Caco-2 (cell line): ENCODE data around the gene HOXA6. TPM values are rescaled to one million over a fixed set of nuclear protein-coding genes. Genes with fewer than 3 reads are reported as not detected.

ENCODE experiments used
- BruUV-seq: library from RNA; stranded (reverse); fragments of 400-500 nt; replicated peaks from 2 replicates; lab custom pipeline; 2021; lab: Mats Ljungman, UMichigan
- CTCF ChIA-PET: fragments of 300-600 bp; sonication (Branson Sonifier 250); formaldehyde crosslinking; loops from one replicate; lab custom pipeline; 2022; ENCODE audit warnings: antibody characterized with exemption; lab: Charles Lee
- POLR2A ChIA-PET: fragments of 300-600 bp; sonication (Branson Sonifier 250); formaldehyde crosslinking; loops from one replicate; lab custom pipeline; 2022; ENCODE audit warnings: antibody characterized with exemption; lab: Charles Lee
- DNase-seq, 2 experiments: peaks; one replicate each; pipeline versions ENCODE4 v3.0.0 to v3.0.0-alpha.2; 2020 to 2022
- H3K27me3 ChIP-seq: replicated peaks from 2 replicates; pipeline ENCODE4 v1.6.0; 2011; ENCODE audit warnings: low read length; ENCODE audit not compliant: control insufficient read depth, insufficient read depth
- H3K36me3 ChIP-seq: 2 replicates; pipeline ENCODE4 v1.5.1; 2011; ENCODE audit warnings: low read length; ENCODE audit not compliant: control insufficient read depth, insufficient read depth
- H3K4me1 ChIP-seq: fragments of 250-450 bp; sonication (Bioruptor Pico); 2 replicates; pipeline ENCODE4 v1.5.1; 2020; ENCODE audit warnings: mild to moderate bottlenecking
- H3K4me3 ChIP-seq: 2 replicates; pipeline ENCODE4 v1.5.1; 2011; ENCODE audit warnings: low read depth, mild to moderate bottlenecking, control low read depth, low read length
- H3K9me3 ChIP-seq: fragments of 250-450 bp; sonication (Bioruptor Pico); 2 replicates; pipeline ENCODE4 v1.5.1; 2020; ENCODE audit warnings: mild to moderate bottlenecking, moderate library complexity
- H3K27ac Mint-ChIP-seq: one replicate; pipeline ENCODE4 v1.8.0; 2022; ENCODE audit warnings: mixed read lengths; ENCODE audit not compliant: unreplicated experiment
- H3K27me3 Mint-ChIP-seq: one replicate; pipeline ENCODE4 v1.8.0; 2022; ENCODE audit warnings: mixed read lengths; ENCODE audit not compliant: insufficient read depth, unreplicated experiment
- H3K36me3 Mint-ChIP-seq: one replicate; pipeline ENCODE4 v1.8.0; 2022; ENCODE audit warnings: mild to moderate bottlenecking, mixed read lengths; ENCODE audit not compliant: insufficient read depth, unreplicated experiment
- H3K4me1 Mint-ChIP-seq: one replicate; pipeline ENCODE4 v1.8.0; 2022; ENCODE audit warnings: low read depth, mixed read lengths; ENCODE audit not compliant: unreplicated experiment
- H3K4me3 Mint-ChIP-seq: one replicate; pipeline ENCODE4 v1.8.0; 2022; ENCODE audit warnings: mild to moderate bottlenecking, moderate library complexity, mixed read lengths; ENCODE audit not compliant: unreplicated experiment
- H3K9me3 Mint-ChIP-seq: one replicate; pipeline ENCODE4 v1.8.0; 2022; ENCODE audit warnings: mixed read lengths; ENCODE audit not compliant: unreplicated experiment
- intact Hi-C: fragments of 100-400 bp; cut with micrococcal nuclease; formaldehyde crosslinking; loops from one replicate; pipeline ENCODE4 v1.10.0; 2022; ENCODE audit not compliant: unreplicated experiment
- total RNA-seq: library from RNA; stranded (reverse); gene quantifications from 2 replicates; pipeline ENCODE4 v1.2.3, GENCODE V29; 2022
- TF ChIP-seq, protein P1 (sequence below), 2 experiments: fragments of 200-600 bp in 1 of 2; IDR thresholded peaks; 1 replicate in 1 of 2; 2 replicates in 1 of 2; pipeline versions ENCODE4 v1.5.1 to v1.8.0; 2011 to 2022; ENCODE audit warnings: antibody characterized with exemption in 1 of 2, control low read depth in 1 of 2, inconsistent platforms in 1 of 2, low read depth in 1 of 2, low read length in 1 of 2, mild to moderate bottlenecking in 1 of 2, moderate library complexity in 1 of 2; ENCODE audit not compliant: insufficient read depth in 1 of 2, severe bottlenecking in 1 of 2, unreplicated experiment in 1 of 2

HOXA6 gene
- total RNA-seq, 1 experiment from 2014 or later, result 5.6 TPM

DNA sequence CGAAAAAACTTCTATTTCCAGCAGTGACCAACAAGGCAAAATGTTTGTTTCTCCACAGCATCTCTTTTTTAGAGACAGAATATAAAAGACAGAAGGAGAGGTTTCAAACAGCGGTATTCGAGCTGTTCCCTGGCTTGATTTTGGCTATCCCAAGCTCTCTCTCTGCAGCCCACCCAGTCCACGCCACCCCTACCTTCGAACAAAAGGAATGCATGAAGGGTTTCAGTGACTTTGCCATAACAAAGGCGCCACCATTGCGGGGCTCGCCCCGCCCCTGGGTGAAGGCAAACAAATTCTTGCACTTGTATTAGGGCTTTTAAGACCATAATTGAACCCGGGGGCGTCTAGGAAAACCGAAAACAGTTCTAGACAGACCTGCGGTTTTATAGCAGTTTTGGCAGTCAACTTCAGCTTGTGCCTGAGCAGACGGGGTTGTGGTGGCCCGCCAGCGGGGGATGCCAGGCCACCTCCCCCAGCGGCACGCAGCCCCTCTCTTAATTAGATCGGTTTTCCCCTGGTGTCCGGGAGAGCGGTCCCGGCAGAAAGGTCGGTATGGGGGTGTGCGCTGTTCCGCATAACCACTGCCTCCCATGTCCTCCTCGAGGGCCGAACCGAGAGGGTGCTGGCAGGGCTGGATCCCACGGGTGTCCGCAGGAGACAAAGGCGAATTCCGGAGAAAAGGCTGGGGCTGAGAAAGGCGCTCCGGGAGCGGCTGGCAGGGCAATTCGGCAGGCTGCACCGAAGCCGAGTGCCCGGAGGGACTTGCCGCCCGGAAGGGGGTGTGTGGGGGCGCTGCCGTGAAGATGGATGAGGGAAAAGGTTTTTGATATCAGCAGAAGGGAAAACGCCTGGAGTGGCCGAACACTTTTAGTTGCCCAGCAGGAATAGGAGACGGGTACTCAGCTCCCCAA is 40.2 kb upstream of the HOXA6 start:
- ChIA-PET CTCF (interaction anchor here (1.9 kb wide), 1 partner anchor 8 kb away, joined by 6 read pairs; no protein-coding TSS in a partner anchor), POLR2A (no interaction called here)
- no peak for DNase-seq
- Histone ChIP-seq H3K4me3 (no peak overlapping the region), H3K27me3 (peaks cover 5% of the 10 kb centered on the region), H3K9me3 (no peaks in the 10 kb centered on the region), H3K4me1 (peaks cover 14% of the 10 kb centered on the region), H3K36me3 (no peaks in the 10 kb centered on the region)
- peaks cover 7% of the 10 kb centered on the region for H3K4me1 Mint-ChIP-seq
- BruUV-seq, result no TSS peak
- H3K27ac Mint-ChIP-seq, result no peak overlapping the region
- no peak overlapping the region for H3K4me3 Mint-ChIP-seq
- no peaks in the 10 kb centered on the region for H3K9me3 Mint-ChIP-seq
- intact Hi-C loops, result no loop called here
- TF ChIP-seq, protein P1, sequence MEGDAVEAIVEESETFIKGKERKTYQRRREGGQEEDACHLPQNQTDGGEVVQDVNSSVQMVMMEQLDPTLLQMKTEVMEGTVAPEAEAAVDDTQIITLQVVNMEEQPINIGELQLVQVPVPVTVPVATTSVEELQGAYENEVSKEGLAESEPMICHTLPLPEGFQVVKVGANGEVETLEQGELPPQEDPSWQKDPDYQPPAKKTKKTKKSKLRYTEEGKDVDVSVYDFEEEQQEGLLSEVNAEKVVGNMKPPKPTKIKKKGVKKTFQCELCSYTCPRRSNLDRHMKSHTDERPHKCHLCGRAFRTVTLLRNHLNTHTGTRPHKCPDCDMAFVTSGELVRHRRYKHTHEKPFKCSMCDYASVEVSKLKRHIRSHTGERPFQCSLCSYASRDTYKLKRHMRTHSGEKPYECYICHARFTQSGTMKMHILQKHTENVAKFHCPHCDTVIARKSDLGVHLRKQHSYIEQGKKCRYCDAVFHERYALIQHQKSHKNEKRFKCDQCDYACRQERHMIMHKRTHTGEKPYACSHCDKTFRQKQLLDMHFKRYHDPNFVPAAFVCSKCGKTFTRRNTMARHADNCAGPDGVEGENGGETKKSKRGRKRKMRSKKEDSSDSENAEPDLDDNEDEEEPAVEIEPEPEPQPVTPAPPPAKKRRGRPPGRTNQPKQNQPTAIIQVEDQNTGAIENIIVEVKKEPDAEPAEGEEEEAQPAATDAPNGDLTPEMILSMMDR (IDR thresholded peaks at IDR 0.05; ENCODE audit: insufficient read depth in 1 of 2, low read depth in 1 of 2, low read length in 1 of 2, severe bottlenecking in 1 of 2, unreplicated experiment in 1 of 2), result no peak
- peaks cover 6% of the 10 kb centered on the region for H3K36me3 Mint-ChIP-seq
- H3K27me3 Mint-ChIP-seq, result peaks cover 8% of the 10 kb centered on the region

DNA sequence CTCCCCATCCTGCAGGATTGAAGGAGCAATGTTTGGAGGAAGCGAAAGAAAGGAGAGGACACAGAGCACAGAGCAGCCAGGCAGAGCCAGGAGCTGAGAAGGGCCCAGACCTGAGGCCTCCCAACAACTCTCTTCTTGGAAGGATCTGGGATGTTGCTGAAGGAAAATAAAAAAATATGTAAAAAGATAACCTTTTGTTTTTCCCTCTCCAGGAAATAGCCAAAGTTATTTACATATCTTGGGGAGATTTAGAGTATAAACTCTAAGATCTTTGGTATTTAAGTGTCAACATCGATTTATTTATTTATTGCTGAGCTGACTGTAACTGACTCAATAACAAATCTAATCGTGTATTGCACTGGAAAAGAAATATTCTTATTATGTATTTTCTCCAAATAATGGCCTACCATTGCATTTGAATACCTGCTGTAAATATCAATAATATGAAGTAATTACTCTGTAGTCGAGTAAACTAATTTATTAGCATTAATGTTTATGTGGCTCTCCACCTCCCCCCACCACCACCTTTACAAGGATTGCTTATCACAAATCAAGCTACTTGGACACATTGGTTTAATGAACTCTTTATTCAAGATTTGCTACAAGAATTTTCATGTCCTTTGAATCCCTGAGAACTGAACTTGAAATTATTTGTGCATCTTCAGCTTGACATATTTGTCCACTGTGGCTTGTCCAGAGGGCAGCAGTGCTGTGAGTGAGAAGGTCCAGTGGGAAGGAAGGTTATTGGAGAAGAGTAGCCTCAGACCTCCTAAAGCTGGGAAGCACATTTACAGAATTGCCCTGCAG is 39.3 kb upstream of the HOXA6 start:
- TF ChIP-seq, protein P1 (IDR thresholded peaks at IDR 0.05; ENCODE audit: insufficient read depth in 1 of 2, low read depth in 1 of 2, low read length in 1 of 2, severe bottlenecking in 1 of 2, unreplicated experiment in 1 of 2), result no peak
- H3K27me3 Mint-ChIP-seq, result peaks cover 8% of the 10 kb centered on the region
- no TSS peak for BruUV-seq
- H3K4me1 Mint-ChIP-seq, result peaks cover 7% of the 10 kb centered on the region
- no peak for DNase-seq
- Histone ChIP-seq H3K27me3 (peaks cover 5% of the 10 kb centered on the region), H3K4me1 (peaks cover 14% of the 10 kb centered on the region), H3K9me3 (no peaks in the 10 kb centered on the region), H3K4me3 (no peak overlapping the region), H3K36me3 (no peaks in the 10 kb centered on the region)
- ChIA-PET POLR2A (no interaction called here), CTCF (interaction anchor here (0.6 to 1.9 kb wide), 2 partner anchors 9 to 467 kb away, joined by 3 to 6 read pairs; no protein-coding TSS in a partner anchor)
- H3K36me3 Mint-ChIP-seq, result peaks cover 6% of the 10 kb centered on the region
- no peak overlapping the region for H3K27ac Mint-ChIP-seq
- no peak overlapping the region for H3K4me3 Mint-ChIP-seq
- intact Hi-C loops, result no loop called here
- H3K9me3 Mint-ChIP-seq, result no peaks in the 10 kb centered on the region
